22Rv1 (cell line): Measurements from ENCODE around the gene SLC20A1.

Source experiments
- ZFX ChIP-seq: fragments of 450-650 bp; IDR thresholded peaks from 2 replicates; pipeline ENCODE4 v1.6.1; 2017; ENCODE audit warnings: antibody characterized with exemption, borderline replicate concordance
- TF ChIP-seq, protein P1 (sequence below): fragments of 450-650 bp; IDR thresholded peaks from 2 replicates; pipeline ENCODE4 v1.5.1; 2017; ENCODE audit warnings: mild to moderate bottlenecking

DNA sequence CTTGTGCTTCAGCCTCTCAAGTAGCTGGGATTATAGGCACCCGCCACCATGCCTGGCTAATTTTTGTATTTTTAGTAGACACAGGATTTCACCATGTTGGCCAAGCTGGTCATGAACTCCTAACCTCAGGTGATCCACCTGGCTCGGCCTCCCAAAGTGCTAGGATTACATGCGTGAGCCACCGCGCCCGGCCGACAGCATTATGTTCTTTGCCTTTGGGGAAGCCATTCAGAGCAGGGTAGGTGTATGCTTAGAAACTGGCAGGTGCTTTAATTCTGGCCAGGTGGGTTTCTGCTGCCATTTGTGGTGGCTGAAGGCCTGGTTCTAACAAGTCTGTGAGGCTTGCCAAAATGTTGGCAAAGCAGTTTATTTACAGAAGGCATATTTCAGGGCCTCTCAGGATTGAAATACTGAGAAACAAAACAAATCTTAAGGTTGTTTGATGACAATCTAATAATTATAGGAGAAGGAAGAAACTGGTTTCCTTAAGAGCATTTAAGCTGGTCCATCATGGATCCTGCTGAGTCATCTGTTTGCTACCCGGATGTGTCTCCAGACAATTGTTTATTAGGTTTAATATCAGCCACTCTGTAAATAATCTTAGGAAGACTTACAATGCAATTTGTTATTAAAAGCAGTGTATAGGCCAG lies 16.0 kb downstream of the SLC20A1 start:
- TF ChIP-seq, protein P1, sequence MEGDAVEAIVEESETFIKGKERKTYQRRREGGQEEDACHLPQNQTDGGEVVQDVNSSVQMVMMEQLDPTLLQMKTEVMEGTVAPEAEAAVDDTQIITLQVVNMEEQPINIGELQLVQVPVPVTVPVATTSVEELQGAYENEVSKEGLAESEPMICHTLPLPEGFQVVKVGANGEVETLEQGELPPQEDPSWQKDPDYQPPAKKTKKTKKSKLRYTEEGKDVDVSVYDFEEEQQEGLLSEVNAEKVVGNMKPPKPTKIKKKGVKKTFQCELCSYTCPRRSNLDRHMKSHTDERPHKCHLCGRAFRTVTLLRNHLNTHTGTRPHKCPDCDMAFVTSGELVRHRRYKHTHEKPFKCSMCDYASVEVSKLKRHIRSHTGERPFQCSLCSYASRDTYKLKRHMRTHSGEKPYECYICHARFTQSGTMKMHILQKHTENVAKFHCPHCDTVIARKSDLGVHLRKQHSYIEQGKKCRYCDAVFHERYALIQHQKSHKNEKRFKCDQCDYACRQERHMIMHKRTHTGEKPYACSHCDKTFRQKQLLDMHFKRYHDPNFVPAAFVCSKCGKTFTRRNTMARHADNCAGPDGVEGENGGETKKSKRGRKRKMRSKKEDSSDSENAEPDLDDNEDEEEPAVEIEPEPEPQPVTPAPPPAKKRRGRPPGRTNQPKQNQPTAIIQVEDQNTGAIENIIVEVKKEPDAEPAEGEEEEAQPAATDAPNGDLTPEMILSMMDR, result no peak
- no peak for TF ChIP-seq ZFX
